Activated naive CD4-positive, alpha-beta T cell treated with anti-CD3 and anti-CD28 coated beads, Interleukin-2, amount 10 ng/mL, durations not matched to agents 7 days and 5 days (primary cell): ENCODE measurements around the gene DNAH2.
A peak's percentile ranks its signal among the peaks of the same experiment; 100 is the strongest.

Experiments used
- CTCF ChIA-PET: fragments of 350-600 bp; sonication (Branson Sonifier 250); formaldehyde crosslinking; loops from one replicate; lab custom pipeline; 2021; ENCODE audit warnings: antibody characterized with exemption; lab: Charles Lee
- DNase-seq: peaks from one replicate; pipeline ENCODE4 v3.0.0-alpha.2; 2020
- H3K27ac Mint-ChIP-seq: one replicate; pipeline ENCODE4 v1.8.0; 2021; ENCODE audit warnings: mild to moderate bottlenecking, moderate library complexity, mixed read lengths
- H3K27me3 Mint-ChIP-seq: one replicate; pipeline ENCODE4 v1.8.0; 2021; ENCODE audit warnings: mild to moderate bottlenecking, mixed read lengths
- H3K36me3 Mint-ChIP-seq: one replicate; pipeline ENCODE4 v1.8.0; 2021; ENCODE audit warnings: mixed read lengths
- H3K4me1 Mint-ChIP-seq: one replicate; pipeline ENCODE4 v1.8.0; 2021; ENCODE audit warnings: mixed read lengths
- H3K4me3 Mint-ChIP-seq: one replicate; pipeline ENCODE4 v1.8.0; 2021; ENCODE audit warnings: mild to moderate bottlenecking, moderate library complexity, mixed read lengths
- H3K9me3 Mint-ChIP-seq: one replicate; pipeline ENCODE4 v1.8.0; 2021; ENCODE audit warnings: mixed read lengths

Gene DNAH2

DNA sequence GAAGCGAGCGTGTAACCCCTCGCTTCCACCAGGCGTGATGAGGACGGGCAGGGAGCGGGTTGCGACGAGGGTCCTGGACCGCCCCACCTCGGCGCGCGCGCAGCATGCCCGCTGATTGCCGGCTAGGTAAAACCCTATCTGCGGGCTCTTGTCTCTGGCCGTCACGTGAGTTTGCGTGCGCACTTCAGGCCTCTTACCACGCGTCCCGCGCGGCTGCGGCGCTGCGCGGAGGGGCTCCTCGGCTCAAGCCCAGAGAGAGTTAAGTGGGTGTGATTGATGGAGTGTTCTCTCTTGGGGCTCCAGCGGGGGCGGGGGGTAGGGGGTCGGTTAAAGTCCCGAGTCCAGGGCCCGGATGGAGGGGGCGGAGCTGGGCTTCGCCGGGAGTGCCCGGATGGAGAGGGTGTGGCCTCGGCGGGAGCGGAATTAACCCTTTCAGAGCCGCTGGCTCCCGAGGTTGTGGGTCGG, 124.4 kb downstream of the DNAH2 start:
- Mint-ChIP-seq H3K4me1 (peaks cover 62% of the 10 kb centered on the region), H3K4me3 (peak overlapping the region; percentile 79), H3K27me3 (peaks cover 3% of the 10 kb centered on the region), H3K9me3 (no peaks in the 10 kb centered on the region), H3K27ac (peak overlapping the region; percentile 97), H3K36me3 (peaks cover 8% of the 10 kb centered on the region)
- CTCF ChIA-PET, result interaction anchor here (0.9 to 1.0 kb wide), 3 partner anchors 8 to 147 kb away, joined by 3 to 4 read pairs (median 3); no protein-coding TSS in a partner anchor
- DNase-seq, result peak; percentile 87

DNA sequence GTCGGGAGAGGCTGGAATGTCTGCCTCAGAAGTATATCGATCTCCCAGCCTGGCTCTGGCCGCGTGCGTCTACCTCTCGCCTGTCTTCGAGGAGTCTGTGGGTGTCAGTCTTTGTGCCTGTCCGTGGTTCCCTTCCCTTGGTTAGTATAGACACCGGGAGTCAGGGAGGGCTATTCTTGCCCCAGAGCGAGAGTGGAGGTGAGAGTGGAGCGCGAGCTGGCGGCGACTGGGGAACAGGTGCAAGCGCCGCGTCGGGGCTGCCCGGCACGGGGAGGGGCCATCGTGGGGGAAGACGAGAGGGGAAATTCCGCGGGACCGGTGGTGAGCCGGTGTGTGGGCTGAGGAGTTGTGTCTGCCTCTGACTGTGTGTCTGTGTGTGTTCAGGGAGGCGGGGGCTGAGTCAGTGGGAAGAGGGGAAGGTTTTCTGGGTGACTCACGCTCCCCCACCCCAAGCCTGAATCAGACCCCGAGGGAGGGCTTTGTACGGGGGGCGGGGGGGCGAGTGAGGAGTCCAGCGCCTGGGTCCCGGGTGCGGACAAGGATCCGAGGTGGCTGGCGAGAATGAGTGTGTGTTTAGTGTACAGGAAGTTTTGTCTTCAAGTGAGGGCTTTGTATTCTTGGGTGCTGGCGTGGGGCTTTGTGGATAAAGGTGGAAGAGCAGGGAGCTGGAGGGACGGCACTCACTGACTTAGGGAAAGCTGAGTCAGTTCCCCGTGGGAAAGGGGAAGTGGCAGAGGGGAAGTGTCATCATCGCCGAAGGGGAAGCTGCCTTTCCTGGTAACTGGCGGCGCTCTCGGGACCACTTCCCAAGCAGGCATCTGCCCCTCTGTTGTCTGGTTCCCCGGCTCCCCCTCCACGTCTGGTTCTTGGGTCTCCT, 125.1 kb downstream of the DNAH2 start:
- H3K36me3 Mint-ChIP-seq, result peaks cover 8% of the 10 kb centered on the region
- H3K4me1 Mint-ChIP-seq, result peaks cover 55% of the 10 kb centered on the region
- DNase-seq, result peak; percentile 89
- no peaks in the 10 kb centered on the region for H3K27me3 Mint-ChIP-seq
- CTCF ChIA-PET, result interaction anchor here (0.6 to 1.0 kb wide), 3 partner anchors 21 to 157 kb away, joined by 3 to 4 read pairs (median 4); no protein-coding TSS in a partner anchor
- no peaks in the 10 kb centered on the region for H3K9me3 Mint-ChIP-seq
- peak overlapping the region; percentile 79 for H3K4me3 Mint-ChIP-seq
- H3K27ac Mint-ChIP-seq, result peak overlapping the region; percentile 97

DNA sequence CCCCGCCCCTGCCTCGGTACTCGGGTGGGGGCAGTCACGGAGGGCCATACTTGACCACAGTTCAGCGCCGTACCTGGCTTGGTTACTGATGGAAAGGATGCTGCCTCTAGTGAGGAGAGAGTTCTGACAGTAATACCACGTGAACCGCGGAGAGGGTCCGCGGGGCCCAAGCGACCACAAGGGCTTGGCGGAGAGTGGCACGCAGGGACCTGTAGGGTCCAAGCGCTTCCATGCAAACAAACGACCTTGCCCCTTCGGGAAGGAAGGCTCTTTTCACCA, 125.7 kb downstream of the DNAH2 start:
- H3K36me3 Mint-ChIP-seq, result peaks cover 8% of the 10 kb centered on the region
- H3K4me3 Mint-ChIP-seq, result peak overlapping the region; percentile 79
- H3K27ac Mint-ChIP-seq, result peak overlapping the region; percentile 97
- DNase-seq, result no peak
- H3K9me3 Mint-ChIP-seq, result no peaks in the 10 kb centered on the region
- H3K27me3 Mint-ChIP-seq, result no peaks in the 10 kb centered on the region
- H3K4me1 Mint-ChIP-seq, result peaks cover 51% of the 10 kb centered on the region
- CTCF ChIA-PET, result interaction anchor here (0.6 kb wide), 1 partner anchor 157 kb away, joined by 4 read pairs; no protein-coding TSS in a partner anchor

DNA sequence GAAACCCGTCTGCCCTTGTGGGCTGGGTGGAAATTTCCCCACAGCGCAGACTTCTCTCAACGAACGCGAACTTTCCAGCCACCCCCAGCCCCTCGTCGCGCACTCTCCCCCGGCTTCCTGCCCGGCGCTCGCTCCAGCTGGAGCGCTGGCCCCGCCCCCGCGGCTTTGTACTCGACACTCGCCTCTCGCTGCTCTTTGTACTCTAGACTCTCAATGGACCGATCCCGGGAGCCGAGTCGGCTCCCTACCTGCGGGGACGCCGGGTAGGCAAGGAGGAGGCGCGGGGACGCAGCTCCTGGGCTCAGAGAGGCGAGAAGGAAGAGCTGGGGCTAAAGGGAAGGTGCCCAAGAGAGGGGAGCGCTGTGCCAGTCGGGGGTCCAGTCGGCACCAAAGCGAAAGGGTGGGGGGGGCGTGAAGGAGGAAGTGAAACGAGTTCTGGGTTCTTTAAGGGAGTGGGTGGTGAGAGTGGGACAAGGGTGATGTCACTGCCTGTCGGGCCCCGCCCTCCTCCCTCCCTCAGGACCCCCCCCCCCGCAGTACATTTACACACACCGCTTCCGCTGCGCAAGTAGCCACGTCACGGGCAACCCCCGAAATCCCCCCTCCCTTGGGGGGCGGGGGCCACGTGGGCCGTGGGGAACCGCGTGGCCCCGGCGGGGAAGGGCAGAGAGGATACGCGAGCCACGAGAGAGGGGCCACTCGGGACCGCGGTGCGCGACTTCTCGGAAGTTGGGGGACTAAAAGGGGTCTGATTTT, 126.2 kb downstream of the DNAH2 start:
- H3K36me3 Mint-ChIP-seq, result peaks cover 8% of the 10 kb centered on the region
- H3K27ac Mint-ChIP-seq, result peak overlapping the region; percentile 97
- H3K4me1 Mint-ChIP-seq, result peaks cover 47% of the 10 kb centered on the region
- CTCF ChIA-PET, result interaction anchor here (0.6 kb wide), 1 partner anchor 158 kb away, joined by 4 read pairs; no protein-coding TSS in a partner anchor
- no peaks in the 10 kb centered on the region for H3K9me3 Mint-ChIP-seq
- H3K4me3 Mint-ChIP-seq, result peak overlapping the region; percentile 79
- no peaks in the 10 kb centered on the region for H3K27me3 Mint-ChIP-seq
- peak; percentile 88 for DNase-seq

DNA sequence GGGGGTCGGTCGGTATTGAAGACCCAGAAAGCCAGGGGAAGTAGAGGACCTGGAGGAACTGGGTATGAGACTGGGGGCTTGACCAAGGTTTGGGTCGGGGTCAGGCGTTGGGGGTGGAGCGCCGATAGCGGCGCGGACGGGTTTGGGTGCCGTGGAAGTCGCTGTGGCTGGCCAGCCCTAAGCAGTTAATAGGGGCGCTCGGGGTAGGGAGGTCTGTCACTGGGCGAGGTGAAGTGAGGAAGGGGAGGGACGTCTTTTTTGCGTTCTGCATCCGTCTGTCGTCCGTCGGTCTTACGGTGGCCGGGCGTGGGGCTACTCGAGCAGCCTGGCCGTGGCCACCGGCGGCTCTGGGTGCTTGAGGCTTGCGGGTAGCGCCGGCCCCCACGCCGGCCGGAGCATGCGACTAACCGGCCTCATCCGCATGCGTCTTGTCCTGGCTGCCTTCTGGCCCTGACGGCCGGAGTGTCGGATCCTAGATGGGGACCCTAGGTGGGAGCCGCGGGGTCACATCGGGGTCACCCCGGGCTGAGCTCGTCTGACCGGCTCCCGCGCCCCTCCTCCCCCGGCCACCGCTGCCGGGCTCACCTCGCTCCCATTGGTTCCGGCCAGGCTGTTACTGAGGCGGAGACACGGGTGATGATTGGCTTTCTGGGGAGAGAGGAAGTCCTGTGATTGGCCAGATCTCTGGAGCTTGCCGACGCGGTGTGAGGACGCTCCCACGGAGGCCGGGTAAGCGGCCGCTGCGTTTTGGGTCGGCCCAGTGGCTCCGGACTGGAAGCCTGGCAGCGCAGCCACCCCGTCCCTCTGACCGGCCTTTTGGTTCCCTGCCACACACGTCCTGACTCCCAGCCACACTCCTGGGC, 127.0 kb downstream of the DNAH2 start:
- CTCF ChIA-PET, result interaction anchor here (0.8 to 2.8 kb wide), 3 partner anchors 9 to 22 kb away, joined by 3 to 21 read pairs (median 6); no protein-coding TSS in a partner anchor
- H3K27ac Mint-ChIP-seq, result peak overlapping the region; percentile 97
- H3K9me3 Mint-ChIP-seq, result no peaks in the 10 kb centered on the region
- peak; percentile 92 for DNase-seq
- peaks cover 39% of the 10 kb centered on the region for H3K4me1 Mint-ChIP-seq
- no peaks in the 10 kb centered on the region for H3K27me3 Mint-ChIP-seq
- H3K36me3 Mint-ChIP-seq, result peaks cover 8% of the 10 kb centered on the region
- H3K4me3 Mint-ChIP-seq, result peak overlapping the region; percentile 79

DNA sequence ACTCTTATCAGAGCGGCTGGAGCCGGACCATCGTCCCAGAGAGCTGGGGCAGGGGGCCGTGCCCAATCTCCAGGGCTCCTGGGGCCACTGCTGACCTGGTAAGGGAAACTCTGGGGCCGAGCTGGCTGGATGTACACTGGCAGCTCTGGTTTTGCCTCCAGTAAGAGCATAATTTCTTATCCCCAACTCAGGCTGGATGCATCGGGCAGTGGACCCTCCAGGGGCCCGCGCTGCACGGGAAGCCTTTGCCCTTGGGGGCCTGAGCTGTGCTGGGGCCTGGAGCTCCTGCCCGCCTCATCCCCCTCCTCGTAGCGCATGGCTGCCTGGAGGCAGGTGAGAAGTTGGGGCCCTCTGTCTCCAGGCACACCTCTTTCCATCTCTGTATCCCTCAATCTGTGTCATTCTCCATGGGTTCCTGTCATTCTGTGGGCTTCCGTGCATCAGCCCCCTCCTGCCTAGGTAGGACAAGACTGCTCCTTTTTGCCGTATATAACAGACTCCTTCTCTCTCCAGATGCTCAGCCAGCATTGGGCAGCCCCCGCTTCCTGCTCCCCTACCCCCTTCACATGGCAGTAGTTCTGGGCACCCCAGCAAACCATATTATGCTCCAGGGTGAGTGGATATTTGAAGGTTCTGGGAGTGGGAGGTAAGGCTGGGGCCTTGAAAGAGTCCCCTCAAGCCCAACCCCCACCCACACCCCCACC, 128.0 kb downstream of the DNAH2 start:
- H3K27me3 Mint-ChIP-seq, result no peaks in the 10 kb centered on the region
- peak overlapping the region; percentile 79 for H3K4me3 Mint-ChIP-seq
- no peak overlapping the region for H3K27ac Mint-ChIP-seq
- peaks cover 6% of the 10 kb centered on the region for H3K36me3 Mint-ChIP-seq
- no peak for DNase-seq
- H3K4me1 Mint-ChIP-seq, result peaks cover 39% of the 10 kb centered on the region
- no peaks in the 10 kb centered on the region for H3K9me3 Mint-ChIP-seq
- CTCF ChIA-PET, result interaction anchor here (0.8 to 2.8 kb wide), 3 partner anchors 8 to 23 kb away, joined by 3 to 21 read pairs (median 6); no protein-coding TSS in a partner anchor

DNA sequence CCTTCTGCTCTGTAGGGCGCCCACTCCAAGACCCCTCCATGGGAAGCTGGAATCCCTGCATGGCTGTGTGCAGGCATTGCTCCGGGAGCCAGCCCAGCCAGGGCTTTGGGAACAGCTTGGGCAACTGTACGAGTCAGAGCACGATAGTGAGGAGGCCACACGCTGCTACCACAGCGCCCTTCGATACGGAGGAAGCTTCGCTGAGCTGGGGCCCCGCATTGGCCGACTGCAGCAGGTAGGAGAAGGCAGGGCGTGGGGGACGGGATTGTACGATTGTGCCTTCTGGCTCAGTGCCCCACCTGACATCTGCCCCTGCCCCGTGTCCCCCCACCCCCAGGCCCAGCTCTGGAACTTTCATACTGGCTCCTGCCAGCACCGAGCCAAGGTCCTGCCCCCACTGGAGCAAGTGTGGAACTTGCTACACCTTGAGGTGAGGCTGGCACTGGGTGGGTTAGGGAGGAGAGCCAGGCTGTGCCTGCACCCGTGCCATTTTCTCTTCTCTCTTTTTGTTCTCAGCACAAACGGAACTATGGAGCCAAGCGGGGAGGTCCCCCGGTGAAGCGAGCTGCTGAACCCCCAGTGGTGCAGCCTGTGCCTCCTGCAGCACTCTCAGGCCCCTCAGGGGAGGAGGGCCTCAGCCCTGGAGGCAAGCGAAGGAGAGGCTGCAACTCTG, 128.7 kb downstream of the DNAH2 start:
- H3K4me1 Mint-ChIP-seq, result peaks cover 39% of the 10 kb centered on the region
- no peak overlapping the region for H3K27ac Mint-ChIP-seq
- no peaks in the 10 kb centered on the region for H3K9me3 Mint-ChIP-seq
- H3K27me3 Mint-ChIP-seq, result no peaks in the 10 kb centered on the region
- CTCF ChIA-PET, result interaction anchor here (2.8 kb wide), 1 partner anchor 11 kb away, joined by 21 read pairs; no protein-coding TSS in a partner anchor
- DNase-seq, result no peak
- H3K4me3 Mint-ChIP-seq, result no peak overlapping the region
- H3K36me3 Mint-ChIP-seq, result peaks cover 4% of the 10 kb centered on the region

DNA sequence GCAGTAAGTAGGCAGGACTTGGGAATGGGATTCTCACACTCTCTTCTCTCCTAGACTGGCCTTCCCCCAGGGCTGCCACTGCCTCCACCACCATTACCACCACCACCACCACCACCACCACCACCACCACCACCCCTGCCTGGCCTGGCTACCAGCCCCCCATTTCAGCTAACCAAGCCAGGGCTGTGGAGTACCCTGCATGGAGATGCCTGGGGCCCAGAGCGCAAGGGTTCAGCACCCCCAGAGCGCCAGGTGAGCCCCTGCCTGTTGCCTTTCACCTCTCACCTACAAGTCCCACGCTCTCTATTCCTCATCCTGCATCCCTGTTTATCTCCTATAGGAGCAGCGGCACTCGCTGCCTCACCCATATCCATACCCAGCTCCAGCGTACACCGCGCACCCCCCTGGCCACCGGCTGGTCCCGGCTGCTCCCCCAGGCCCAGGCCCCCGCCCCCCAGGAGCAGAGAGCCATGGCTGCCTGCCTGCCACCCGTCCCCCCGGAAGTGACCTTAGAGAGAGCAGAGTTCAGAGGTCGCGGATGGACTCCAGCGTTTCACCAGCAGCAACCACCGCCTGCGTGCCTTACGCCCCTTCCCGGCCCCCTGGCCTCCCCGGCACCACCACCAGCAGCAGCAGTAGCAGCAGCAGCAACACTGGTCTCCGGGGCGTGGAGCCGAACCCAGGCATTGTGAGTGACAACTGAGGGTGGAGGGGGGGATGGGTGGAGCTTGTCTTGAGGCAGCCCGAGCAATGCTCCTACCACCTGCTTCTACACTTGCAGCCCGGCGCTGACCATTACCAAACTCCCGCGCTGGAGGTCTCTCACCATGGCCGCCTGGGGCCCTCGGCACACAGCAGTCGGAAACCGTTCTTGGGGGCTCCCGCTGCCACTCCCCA, 129.5 kb downstream of the DNAH2 start:
- DNase-seq, result no peak
- no peak overlapping the region for H3K4me3 Mint-ChIP-seq
- no peaks in the 10 kb centered on the region for H3K27me3 Mint-ChIP-seq
- H3K36me3 Mint-ChIP-seq, result peaks cover 4% of the 10 kb centered on the region
- peak overlapping the region; percentile 9 for H3K27ac Mint-ChIP-seq
- CTCF ChIA-PET, result interaction anchor here (2.8 kb wide), 1 partner anchor 12 kb away, joined by 21 read pairs; no protein-coding TSS in a partner anchor
- H3K4me1 Mint-ChIP-seq, result peaks cover 42% of the 10 kb centered on the region
- H3K9me3 Mint-ChIP-seq, result no peaks in the 10 kb centered on the region

DNA sequence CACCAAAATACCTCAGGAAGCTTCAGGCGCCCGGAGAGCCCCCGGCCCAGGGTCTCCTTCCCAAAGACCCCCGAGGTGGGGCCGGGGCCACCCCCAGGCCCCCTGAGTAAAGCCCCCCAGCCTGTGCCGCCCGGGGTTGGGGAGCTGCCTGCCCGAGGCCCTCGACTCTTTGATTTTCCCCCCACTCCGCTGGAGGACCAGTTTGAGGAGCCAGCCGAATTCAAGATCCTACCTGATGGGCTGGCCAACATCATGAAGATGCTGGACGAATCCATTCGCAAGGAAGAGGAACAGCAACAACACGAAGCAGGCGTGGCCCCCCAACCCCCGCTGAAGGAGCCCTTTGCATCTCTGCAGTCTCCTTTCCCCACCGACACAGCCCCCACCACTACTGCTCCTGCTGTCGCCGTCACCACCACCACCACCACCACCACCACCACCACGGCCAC, 130.6 kb downstream of the DNAH2 start:
- DNase-seq, result no peak
- H3K27me3 Mint-ChIP-seq, result no peaks in the 10 kb centered on the region
- H3K4me1 Mint-ChIP-seq, result peaks cover 41% of the 10 kb centered on the region
- H3K27ac Mint-ChIP-seq, result no peak overlapping the region
- CTCF ChIA-PET, result no interaction called here
- H3K36me3 Mint-ChIP-seq, result peaks cover 4% of the 10 kb centered on the region
- H3K4me3 Mint-ChIP-seq, result no peak overlapping the region
- no peaks in the 10 kb centered on the region for H3K9me3 Mint-ChIP-seq

DNA sequence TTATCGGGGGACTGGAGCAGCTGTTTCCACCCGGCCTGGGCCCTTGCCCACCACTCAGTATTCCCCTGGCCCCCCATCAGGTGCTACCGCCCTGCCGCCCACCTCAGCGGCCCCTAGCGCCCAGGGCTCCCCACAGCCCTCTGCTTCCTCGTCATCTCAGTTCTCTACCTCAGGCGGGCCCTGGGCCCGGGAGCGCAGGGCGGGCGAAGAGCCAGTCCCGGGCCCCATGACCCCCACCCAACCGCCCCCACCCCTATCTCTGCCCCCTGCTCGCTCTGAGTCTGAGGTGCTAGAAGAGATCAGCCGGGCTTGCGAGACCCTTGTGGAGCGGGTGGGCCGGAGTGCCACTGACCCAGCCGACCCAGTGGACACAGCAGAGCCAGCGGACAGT, 131.2 kb downstream of the DNAH2 start:
- no peak for DNase-seq
- no peak overlapping the region for H3K27ac Mint-ChIP-seq
- H3K27me3 Mint-ChIP-seq, result no peaks in the 10 kb centered on the region
- H3K4me1 Mint-ChIP-seq, result peaks cover 40% of the 10 kb centered on the region
- CTCF ChIA-PET, result interaction anchor here (1.3 to 3.7 kb wide), 2 partner anchors 14 to 28 kb away, joined by 4 to 38 read pairs; partner anchors contain the start of gene KDM6B
- no peak overlapping the region for H3K4me3 Mint-ChIP-seq
- H3K9me3 Mint-ChIP-seq, result no peaks in the 10 kb centered on the region
- H3K36me3 Mint-ChIP-seq, result peaks cover 5% of the 10 kb centered on the region

DNA sequence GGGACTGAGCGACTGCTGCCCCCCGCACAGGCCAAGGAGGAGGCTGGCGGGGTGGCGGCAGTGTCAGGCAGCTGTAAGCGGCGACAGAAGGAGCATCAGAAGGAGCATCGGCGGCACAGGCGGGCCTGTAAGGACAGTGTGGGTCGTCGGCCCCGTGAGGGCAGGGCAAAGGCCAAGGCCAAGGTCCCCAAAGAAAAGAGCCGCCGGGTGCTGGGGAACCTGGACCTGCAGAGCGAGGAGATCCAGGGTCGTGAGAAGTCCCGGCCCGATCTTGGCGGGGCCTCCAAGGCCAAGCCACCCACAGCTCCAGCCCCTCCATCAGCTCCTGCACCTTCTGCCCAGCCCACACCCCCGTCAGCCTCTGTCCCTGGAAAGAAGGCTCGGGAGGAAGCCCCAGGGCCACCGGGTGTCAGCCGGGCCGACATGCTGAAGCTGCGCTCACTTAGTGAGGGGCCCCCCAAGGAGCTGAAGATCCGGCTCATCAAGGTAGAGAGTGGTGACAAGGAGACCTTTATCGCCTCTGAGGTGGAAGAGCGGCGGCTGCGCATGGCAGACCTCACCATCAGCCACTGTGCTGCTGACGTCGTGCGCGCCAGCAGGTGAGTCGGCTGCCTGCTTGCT, 131.7 kb downstream of the DNAH2 start:
- no peak for DNase-seq
- Mint-ChIP-seq H3K27me3 (no peaks in the 10 kb centered on the region), H3K27ac (no peak overlapping the region), H3K36me3 (peaks cover 8% of the 10 kb centered on the region), H3K4me3 (no peak overlapping the region), H3K9me3 (no peaks in the 10 kb centered on the region), H3K4me1 (peaks cover 42% of the 10 kb centered on the region)
- CTCF ChIA-PET, result interaction anchor here (0.7 to 3.7 kb wide), 4 partner anchors 8 to 28 kb away, joined by 3 to 38 read pairs (median 10); partner anchors contain the start of gene KDM6B
